ENCODE data around the gene CALY.
A peak's percentile ranks its signal among the peaks of the same experiment; 100 is the strongest.

The CALY gene

GRCh38 chr10:133350283-133350949 lies 13.7 kb upstream of the CALY start:
- DNase-seq: no peak

GRCh38 chr10:133349577-133350011 lies 12.9 kb upstream of the CALY start:
- no peak for DNase-seq

- DNase-seq: no peak
These were observed 12.5 kb upstream of the CALY start for GRCh38 chr10:133349160-133349568.

GRCh38 chr10:133347710-133348517 lies 11.2 kb upstream of the CALY start:
- DNase-seq: no peak

GRCh38 chr10:133346413-133346812 lies 9.7 kb upstream of the CALY start:
- no peak for DNase-seq

GRCh38 chr10:133344236-133344635 lies 7.5 kb upstream of the CALY start:
- DNase-seq: no peak

GRCh38 chr10:133343558-133343957 lies 6.9 kb upstream of the CALY start:
- DNase-seq: no peak

DNA sequence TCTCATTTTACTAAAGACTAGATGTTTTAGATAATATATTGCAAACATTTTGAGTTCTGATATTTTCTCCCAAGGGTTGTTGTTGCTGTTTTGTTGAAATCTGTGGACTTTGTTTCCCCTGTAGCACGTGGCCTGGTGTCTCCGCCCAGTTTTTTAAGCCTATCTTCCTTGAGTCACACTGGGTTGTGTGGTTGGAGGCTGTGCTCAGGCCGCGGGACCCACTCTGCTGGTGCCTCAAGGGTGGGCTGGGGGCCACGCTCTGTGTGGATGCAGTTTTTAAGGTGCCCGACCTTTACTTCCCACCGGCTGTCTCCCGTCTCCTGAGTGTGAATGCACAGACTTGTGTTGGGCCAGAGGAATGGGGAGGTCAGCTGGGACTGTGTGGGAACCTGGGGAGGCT lies 6.2 kb upstream of the CALY start:
- no peak for DNase-seq

- DNase-seq: no peak
These were observed 5.3 kb upstream of the CALY start for GRCh38 chr10:133341983-133342382.

GRCh38 chr10:133339708-133340380 lies 3.1 kb upstream of the CALY start:
- no peak for DNase-seq

GRCh38 chr10:133338080-133339071 lies 1.7 kb upstream of the CALY start:
- DNase-seq: no peak

DNA sequence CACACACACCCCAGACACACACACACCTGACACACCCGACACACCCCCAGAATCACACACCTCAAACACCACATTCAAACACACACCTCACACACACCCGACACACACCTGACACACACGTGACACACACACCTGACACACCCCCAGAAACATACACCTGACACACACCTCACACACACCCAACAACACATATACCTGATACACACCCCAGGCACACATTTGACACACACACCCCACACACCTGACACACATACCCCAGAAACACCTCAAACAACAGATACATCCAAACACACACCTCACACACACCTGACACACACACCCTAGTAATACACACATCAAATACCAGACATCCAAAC lies 652 bp upstream of the CALY start:
- DNase-seq: no peak

GRCh38 chr10:133336118-133336576 lies 549 bp downstream of the CALY start:
- no peak for DNase-seq

- no peak for DNase-seq
These were observed 1.2 kb downstream of the CALY start for GRCh38 chr10:133335246-133336117.

- DNase-seq: no peak
These were observed 2.0 kb downstream of the CALY start for GRCh38 chr10:133334503-133335245.

DNA sequence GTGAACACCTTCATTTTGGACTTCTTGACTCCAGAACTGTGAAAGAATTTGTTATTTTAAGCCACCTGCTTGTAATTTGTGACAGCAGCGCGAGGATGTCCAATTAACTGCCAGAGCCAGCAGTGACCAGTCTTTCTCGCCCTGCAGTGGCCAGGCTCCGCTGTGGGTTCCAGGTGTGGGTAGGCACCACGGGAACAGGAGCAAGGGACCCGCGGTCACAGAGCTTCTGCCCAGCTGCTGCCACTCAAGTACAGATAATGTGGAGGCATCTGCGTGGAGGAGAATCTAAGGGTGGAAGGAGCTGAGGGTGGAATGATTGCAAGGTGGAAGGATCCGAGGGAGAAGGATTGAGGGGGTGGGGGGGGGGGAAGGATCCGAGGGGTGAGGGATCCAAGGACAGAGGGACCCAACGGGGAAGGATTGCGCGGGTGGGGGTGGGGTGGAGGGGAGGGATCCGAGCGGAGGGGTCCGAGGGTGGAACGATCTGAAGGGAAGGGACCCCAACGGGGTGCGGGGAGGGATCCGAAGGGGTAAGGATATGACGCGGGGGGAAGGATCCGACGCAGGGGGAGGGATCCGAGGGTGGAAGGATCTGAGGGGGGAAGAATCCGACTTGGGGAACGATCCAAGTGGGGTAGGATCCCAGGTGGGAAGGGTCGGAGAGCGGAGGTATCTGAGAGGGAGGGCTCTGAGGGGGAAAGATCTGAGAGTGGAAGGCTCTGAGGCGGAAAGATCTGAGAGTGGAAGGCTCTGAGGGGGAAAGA lies 3.6 kb downstream of the CALY start:
- DNase-seq: no peak

GRCh38 chr10:133329491-133330202 lies 7.0 kb downstream of the CALY start:
- DNase-seq: peak; percentile 58

DNA sequence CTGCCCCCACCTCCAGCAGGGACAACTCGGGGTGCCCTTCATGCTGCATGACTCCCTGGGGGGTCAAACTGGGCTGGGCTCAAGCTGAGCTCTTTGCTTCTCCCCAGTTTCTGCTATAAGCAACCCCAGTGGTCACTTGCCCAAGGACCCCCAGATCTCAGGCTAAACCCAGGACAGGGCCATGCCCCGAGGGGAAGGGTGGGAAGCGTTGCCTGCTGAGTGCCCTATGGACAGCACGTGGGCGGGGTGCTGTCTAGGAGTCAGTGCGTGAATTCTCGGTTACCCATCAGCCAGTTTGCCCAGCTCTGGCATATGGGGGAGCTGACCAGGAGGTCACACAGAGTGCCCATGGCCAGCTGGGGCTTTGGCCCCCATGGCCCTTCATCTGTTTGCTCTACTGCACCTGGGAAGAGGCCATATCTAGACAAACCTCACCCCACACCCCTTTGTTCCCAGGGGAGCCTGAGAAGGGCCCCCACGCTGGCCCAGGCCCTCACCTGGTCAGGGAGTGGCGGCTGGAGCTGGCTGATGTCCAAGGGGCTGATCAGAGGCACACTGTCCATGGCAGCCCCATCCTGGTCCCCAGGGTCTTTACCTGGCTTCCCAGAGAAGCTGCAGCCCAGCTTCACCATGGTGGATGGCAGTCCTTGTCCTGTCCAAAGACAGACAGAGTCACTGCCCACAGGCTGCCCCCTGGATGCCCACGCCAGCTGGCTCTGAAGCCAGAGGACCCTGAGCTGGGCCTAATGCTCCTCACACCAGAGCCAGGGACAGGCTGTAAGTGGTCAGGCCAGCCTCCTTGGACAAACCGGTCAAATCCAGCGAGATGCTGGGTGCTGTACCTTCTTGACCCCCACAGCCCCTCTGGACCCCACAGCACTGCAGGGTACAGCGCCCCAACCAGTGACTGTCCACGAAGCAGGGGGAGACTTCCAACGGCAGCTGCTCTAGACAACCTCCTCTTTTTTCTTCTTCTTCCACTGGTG lies 8.0 kb downstream of the CALY start:
- DNase-seq: no peak
